Heart left ventricle (tissue), 16 donors: ENCODE data around the gene LRRC2. TPM values are rescaled to one million over a fixed set of nuclear protein-coding genes. Genes with fewer than 3 reads are reported as not detected.

Experiments used
- ATAC-seq, 4 donors: fragments of 200-7000 bp; cut with Tn5 transposase; one replicate each; pipeline ENCODE4 v1.9.1; 2020 to 2022; ENCODE audit warnings: moderate library complexity in 4 of 4, mild to moderate bottlenecking in 3 of 4, moderate number of reproducible peaks in 1 of 4
- DNase-seq, 5 donors: peaks; one replicate each; pipeline ENCODE4 v3.0.0-alpha.2; 2020
- H3K27ac ChIP-seq, 12 donors: fragments of 200-600 bp; sonication (generic) in 4 of 12; one replicate each; pipeline versions ENCODE4 v1.5.0 to v1.8.0; 2016 to 2022; ENCODE audit warnings: mild to moderate bottlenecking in 2 of 12
- H3K27me3 ChIP-seq, 9 donors: fragments of 200-600 bp; sonication (generic) in 2 of 9; one replicate each; pipeline versions ENCODE4 v1.5.1 to v1.8.0; 2016 to 2022; ENCODE audit warnings: mild to moderate bottlenecking in 3 of 9
- H3K36me3 ChIP-seq, 9 donors: fragments of 200-600 bp; sonication (generic) in 2 of 9; one replicate each; pipeline versions ENCODE4 v1.5.0 to v1.8.0; 2018 to 2022; ENCODE audit warnings: mild to moderate bottlenecking in 2 of 9
- H3K4me1 ChIP-seq, 12 donors: fragments of 200-600 bp; sonication (generic) in 4 of 12; one replicate each; pipeline versions ENCODE4 v1.5.0 to v1.8.0; 2016 to 2022; ENCODE audit warnings: mild to moderate bottlenecking in 3 of 12
- H3K4me3 ChIP-seq, 12 donors: fragments of 200-600 bp; sonication (generic) in 4 of 12; one replicate each; pipeline versions ENCODE4 v1.5.0 to v1.8.0; 2017 to 2022; ENCODE audit warnings: mild to moderate bottlenecking in 9 of 12, moderate library complexity in 4 of 12
- H3K9me3 ChIP-seq, 12 donors: fragments of 200-600 bp; sonication (generic) in 4 of 12; one replicate each; pipeline versions ENCODE4 v1.5.0 to v1.8.0; 2016 to 2022; ENCODE audit warnings: mild to moderate bottlenecking in 1 of 12
- POLR2A ChIP-seq, 2 donors: fragments of 450-650 bp; IDR thresholded peaks; one replicate each; pipeline ENCODE4 v1.6.1; 2017; ENCODE audit warnings: antibody characterized with exemption in 2 of 2, mild to moderate bottlenecking in 2 of 2, moderate library complexity in 2 of 2
- WGBS, 4 donors: extraction: QIAGEN DNeasy Blood & Tissue Kit in 2 of 4; methylation state at CpG; one replicate each; pipeline versions ENCODE4 v1.1.5 to v1.1.7; 2013 to 2018; 5-methylcytosine and 5-hydroxymethylcytosine counted together
- intact Hi-C, 10 donors: fragments of 100-400 bp; cut with DNase I; formaldehyde crosslinking; loops; one replicate each; pipeline versions ENCODE4 v1.11.1 to v1.14.2; 2022
- polyA plus RNA-seq, 2 donors: library from polyadenylated mRNA; stranded (reverse); fragments of 200-250 nt; gene quantifications; one replicate each; pipeline ENCODE4 v1.2.3, GENCODE V29; 2013
- total RNA-seq, 9 donors: library from RNA; depleted of rRNA in 2 of 9; stranded (reverse); fragments of >200 nt in 2 of 9; fragmentation: NEBNext Ultra II Directional in 3 of 9; extraction: Animal tissue kit (Norgen Biotek cat#: 25700) in 3 of 9; gene quantifications; one replicate each; pipeline versions ENCODE4 v1.1.0 to v1.2.4, GENCODE V29; 2016 to 2023
- TF ChIP-seq, protein P1 (sequence below), 12 donors: fragments of 200-600 bp; sonication (generic) in 4 of 12; IDR thresholded peaks; one replicate each; pipeline versions ENCODE4 v1.5.0 to v1.8.0; 2018 to 2022; ENCODE audit warnings: antibody characterized with exemption in 12 of 12, mild to moderate bottlenecking in 5 of 12
- donor health status: ischemic (EF 13 %, LVEDD 7.1; RV severe dilation, severe dysfunction).
- donor health status: healthy with polysubstance abuse.
- donor health status: DM: no; HTN: yes; CAD: no.
- donor health status: DM: no; HTN: no; CAD: no.
- donor health status: ischemic (EF 25% LVEDD 6.9; RV normal size, moderate dysfunction).
- donor health status: ischemic (EF 25% LVEDD 5.7; RV mildly dilated, moderate dysfunction).
- donor health status: healthy.
- donor health status: DM: yes; HTN: yes; CAD: no.
- donor health status: ischemic (EF 35%, LVEDD 5.7; RV mildly dilated, moderate dysfunction).
- donor health status: nonischemic (EF 11% LVEDD 7.7; RV severe dilation, severe dysfunction).
- donor health status: DM: yes; HTN: yes; CAD: no.
- donor health status: PGD.
- donor health status: ischemic (EF 29% LVEDD 5.4; RV normal size, mild dysfunction).
- donor health status: nonischemic (EF 23%, LVEDD 6.1; RV moderate dilation, normal function).

Gene LRRC2
- total and polyA plus RNA-seq, 11 donors, result 20.7 to 147 (median 83.7) TPM

DNA sequence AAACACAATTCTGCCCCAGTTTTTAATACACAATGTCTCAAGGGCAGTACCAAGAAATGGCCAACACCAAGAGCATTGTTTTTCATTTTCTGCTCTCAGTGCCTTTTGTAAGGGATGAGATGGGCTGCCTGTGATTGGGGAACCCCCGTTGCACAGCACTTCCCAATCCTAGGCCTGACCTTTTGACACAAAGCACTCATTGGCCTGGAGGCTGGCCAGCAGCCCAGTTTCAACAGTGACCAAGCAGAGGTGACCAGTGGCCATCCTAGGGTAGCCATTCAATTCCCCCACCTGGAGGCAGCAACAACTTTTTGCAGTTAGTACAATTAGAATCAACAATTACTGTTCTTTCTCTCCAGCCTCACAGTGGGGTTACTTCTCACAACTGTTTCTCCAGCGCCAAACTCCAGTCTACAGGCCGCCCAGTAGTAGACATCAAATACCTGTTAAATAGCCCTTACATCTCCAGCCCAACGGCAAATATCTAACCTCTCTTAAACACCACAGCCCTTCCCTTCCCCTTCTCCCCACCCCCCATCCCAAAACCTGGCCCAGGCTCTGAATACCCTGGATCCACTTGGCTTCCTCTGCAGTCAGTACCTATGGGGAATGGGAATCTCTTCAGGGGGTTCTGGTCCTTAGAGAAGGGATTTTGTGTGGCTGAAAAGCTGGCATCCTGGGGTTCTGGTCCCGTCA is 8.9 kb upstream of the LRRC2 start:
- ATAC-seq (no peak), DNase-seq (no peak)
- TF ChIP-seq POLR2A (IDR thresholded peaks at IDR 0.05), result no peak
- TF ChIP-seq, protein P1, sequence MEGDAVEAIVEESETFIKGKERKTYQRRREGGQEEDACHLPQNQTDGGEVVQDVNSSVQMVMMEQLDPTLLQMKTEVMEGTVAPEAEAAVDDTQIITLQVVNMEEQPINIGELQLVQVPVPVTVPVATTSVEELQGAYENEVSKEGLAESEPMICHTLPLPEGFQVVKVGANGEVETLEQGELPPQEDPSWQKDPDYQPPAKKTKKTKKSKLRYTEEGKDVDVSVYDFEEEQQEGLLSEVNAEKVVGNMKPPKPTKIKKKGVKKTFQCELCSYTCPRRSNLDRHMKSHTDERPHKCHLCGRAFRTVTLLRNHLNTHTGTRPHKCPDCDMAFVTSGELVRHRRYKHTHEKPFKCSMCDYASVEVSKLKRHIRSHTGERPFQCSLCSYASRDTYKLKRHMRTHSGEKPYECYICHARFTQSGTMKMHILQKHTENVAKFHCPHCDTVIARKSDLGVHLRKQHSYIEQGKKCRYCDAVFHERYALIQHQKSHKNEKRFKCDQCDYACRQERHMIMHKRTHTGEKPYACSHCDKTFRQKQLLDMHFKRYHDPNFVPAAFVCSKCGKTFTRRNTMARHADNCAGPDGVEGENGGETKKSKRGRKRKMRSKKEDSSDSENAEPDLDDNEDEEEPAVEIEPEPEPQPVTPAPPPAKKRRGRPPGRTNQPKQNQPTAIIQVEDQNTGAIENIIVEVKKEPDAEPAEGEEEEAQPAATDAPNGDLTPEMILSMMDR (IDR thresholded peaks at IDR 0.05), result no peak
- Histone ChIP-seq H3K27ac (no peak overlapping the region), H3K27me3 (peaks cover 0 to 21% (median 0%) of the 10 kb centered on the region in 9 donors), H3K4me3 (no peak overlapping the region), H3K9me3 (no peaks in the 10 kb centered on the region), H3K36me3 (no peaks in the 10 kb centered on the region), H3K4me1 (peaks cover 0 to 13% (median 3%) of the 10 kb centered on the region in 12 donors)
- intact Hi-C loops, result loop anchor here in 4 of 10 donors (2.0 to 10.0 kb wide), 3 partner anchors 50 to 52 kb away; no protein-coding TSS in a partner anchor
- WGBS, 4 donors, result 72 to 81% (median 77%) methylated on average over 5 of the region's 5 CpGs

DNA sequence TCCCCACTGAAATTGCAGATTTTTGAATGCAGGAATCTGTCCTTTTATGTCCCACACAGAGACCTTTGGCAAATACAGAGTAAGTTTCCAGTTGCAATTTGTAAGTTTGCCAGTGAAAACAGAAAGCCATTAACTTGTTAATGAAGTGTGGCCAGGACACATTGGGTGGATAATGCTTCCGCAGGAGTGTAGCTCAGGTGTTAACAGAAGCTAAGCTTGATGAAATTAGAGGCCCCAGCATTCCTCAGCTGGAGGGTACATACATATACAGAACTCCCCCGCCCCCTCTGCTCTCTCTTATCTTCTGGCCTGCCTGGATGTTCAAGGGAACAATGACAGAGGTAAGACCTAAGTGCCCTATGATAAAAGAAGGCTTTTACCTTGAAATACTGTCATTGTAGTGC is 8.1 kb upstream of the LRRC2 start:
- intact Hi-C loops, result loop anchor here in 4 of 10 donors (2.0 to 10.0 kb wide), 3 partner anchors 51 to 53 kb away; no protein-coding TSS in a partner anchor
- Histone ChIP-seq H3K4me1 (peaks cover 0 to 13% (median 3%) of the 10 kb centered on the region in 12 donors), H3K4me3 (no peak overlapping the region), H3K9me3 (peaks cover 0 to 8% (median 0%) of the 10 kb centered on the region in 12 donors), H3K27me3 (peaks cover 0 to 17% (median 0%) of the 10 kb centered on the region in 9 donors), H3K36me3 (no peaks in the 10 kb centered on the region), H3K27ac (no peak overlapping the region)
- DNase-seq (no peak), ATAC-seq (no peak)
- no peak for TF ChIP-seq POLR2A (IDR thresholded peaks at IDR 0.05)
- TF ChIP-seq, protein P1 (IDR thresholded peaks at IDR 0.05), result no peak
- WGBS, 4 donors, result 56 to 73% (median 60%) methylated on average over 2 of the region's 2 CpGs

DNA sequence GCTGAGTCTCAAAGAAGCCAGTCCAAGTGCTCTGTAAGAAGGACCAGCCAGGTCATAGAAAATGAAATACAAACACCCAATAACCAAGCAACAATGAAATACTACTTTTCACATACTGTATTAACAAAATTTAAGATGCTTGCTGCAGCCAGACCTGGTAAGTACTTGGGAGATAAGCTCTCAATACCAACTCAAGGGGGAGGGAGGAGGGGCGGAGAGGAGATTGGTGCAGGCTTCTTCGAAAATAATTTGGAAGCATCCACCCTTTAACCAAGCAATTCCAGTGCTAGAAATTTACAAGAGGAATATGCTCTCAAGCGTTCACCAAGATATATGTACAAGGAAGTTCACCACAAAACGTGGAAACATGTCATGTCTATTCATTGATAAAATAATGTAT is 7.6 kb upstream of the LRRC2 start:
- DNase-seq, result no peak
- peaks cover 0 to 17% (median 0%) of the 10 kb centered on the region in 9 donors for H3K27me3 ChIP-seq
- H3K27ac ChIP-seq, result no peak overlapping the region
- peaks cover 0 to 9% (median 0%) of the 10 kb centered on the region in 12 donors for H3K9me3 ChIP-seq
- H3K36me3 ChIP-seq, result no peaks in the 10 kb centered on the region
- no peak for ATAC-seq
- WGBS, 4 donors, result 61 to 70% (median 66%) methylated on average over 4 of the region's 4 CpGs
- H3K4me3 ChIP-seq, result no peak overlapping the region
- peaks cover 0 to 12% (median 2%) of the 10 kb centered on the region in 12 donors for H3K4me1 ChIP-seq
- no peak for TF ChIP-seq POLR2A (IDR thresholded peaks at IDR 0.05)
- TF ChIP-seq, protein P1 (IDR thresholded peaks at IDR 0.05), result no peak
- intact Hi-C loops, result loop anchor here in 4 of 10 donors (2.0 to 10.0 kb wide), 3 partner anchors 51 to 54 kb away; no protein-coding TSS in a partner anchor

DNA sequence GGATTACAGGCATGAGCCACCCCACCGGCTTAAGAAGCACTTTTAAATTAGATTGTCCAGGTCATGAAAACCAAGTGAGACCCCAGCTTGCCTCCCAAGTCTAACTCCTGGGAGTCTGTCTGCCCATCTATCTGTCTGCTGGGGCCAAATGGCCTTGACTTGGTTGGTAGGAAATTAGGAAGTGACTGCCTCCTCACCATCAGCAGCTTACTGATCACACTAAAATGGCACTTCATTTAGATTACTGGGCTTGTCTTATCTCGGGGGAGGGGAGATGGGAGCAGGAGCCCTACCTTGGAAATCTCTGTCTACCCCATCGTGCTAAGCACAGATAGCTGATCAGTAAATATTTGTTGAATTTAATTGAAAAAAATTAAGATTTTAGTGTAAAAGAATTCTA is 5.6 kb upstream of the LRRC2 start:
- WGBS, 4 donors, result 48 to 67% (median 62%) methylated on average over 3 of the region's 3 CpGs
- H3K36me3 ChIP-seq, result no peaks in the 10 kb centered on the region
- ATAC-seq (no peak), DNase-seq (no peak)
- peaks cover 0 to 13% (median 0%) of the 10 kb centered on the region in 9 donors for H3K27me3 ChIP-seq
- no peak overlapping the region for H3K27ac ChIP-seq
- peaks cover 0 to 8% (median under 1%) of the 10 kb centered on the region in 12 donors for H3K4me1 ChIP-seq
- H3K9me3 ChIP-seq, result peaks cover 0 to 9% (median 0%) of the 10 kb centered on the region in 12 donors
- intact Hi-C loops, result loop anchor here in 3 of 10 donors (5.0 to 10.0 kb wide), 2 partner anchors 53 to 56 kb away; no protein-coding TSS in a partner anchor
- H3K4me3 ChIP-seq, result no peak overlapping the region
- TF ChIP-seq, protein P1 (IDR thresholded peaks at IDR 0.05), result no peak
- TF ChIP-seq POLR2A (IDR thresholded peaks at IDR 0.05), result no peak
